ENCODE measurements around the gene GABRD.

Gene GABRD

DNA sequence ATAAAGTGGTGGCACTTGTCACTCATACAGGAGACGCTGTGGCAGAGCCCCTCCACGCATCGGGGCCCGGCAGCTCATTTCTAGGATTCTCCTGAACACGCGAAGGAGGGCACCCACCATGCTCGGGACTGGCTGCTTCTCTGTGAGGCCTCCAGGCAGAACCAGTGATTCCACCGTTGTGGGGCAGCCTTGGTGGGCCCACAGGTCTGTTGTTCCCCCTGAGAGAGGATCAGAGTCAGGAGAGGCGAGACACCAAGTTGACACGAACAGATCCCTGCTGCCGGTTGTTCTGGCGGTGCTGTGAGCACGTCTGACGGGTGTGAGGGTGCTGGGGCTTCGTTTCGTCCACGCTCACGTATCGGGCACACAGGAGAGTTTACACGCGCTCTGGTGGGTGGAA, 57.7 kb downstream of the GABRD start:
- no peak for DNase-seq (ENCODE audit: low read depth)

DNA sequence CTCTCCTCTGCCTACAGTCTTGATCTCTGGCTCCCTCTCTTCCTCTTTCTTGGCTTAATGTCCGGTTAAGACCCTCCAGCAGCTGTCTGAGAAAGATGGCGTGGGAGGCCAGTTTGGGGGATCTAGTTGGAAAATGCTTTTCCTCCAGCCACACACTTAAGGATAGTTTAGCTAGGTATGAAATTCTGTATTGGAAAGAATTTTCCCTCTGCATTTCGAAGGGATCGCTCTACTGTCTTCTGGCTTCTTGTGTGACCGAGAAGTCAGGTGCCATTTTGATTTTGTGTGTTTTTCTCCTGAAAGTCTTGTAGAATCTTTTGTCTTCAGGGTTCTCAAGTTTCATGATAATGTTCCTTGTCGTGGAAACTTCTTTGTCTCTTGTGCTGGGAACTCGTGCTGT, 59.0 kb downstream of the GABRD start:
- no peak for DNase-seq (ENCODE audit: low read depth)

DNA sequence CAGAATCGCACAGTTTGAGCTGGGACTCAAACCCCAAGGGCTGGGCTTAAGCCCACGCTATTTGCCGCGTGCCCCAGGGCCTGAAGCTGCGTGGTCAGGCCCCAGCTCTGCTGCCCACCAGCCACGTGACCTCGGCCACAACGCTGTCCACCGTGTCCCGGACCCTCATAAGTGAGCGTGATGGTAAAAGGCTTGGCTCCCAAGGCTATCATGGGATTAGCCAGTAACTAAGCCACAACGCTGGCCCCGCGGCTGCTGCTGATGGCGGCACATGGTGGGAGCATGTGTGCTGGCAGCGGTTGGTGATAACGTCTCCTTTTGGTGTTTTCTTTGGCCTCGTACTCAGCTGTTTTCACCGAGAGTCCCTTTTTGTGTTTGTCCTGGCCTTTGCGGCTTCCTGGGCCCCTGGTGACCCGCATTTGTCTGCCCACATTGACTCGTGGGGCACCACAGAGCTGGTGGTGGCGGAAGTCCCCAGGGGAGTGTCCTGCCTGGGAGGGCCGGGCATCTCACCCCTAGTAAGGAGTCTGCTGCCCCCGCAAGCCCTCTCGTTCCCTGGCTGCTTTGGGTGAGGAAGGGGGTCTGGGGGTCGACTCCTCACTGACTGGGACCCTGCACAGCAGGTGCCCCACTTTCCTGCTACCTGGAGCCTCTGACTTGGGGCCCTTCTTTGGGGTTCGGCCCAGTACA, 60.4 kb downstream of the GABRD start:
- no peak for DNase-seq (ENCODE audit: low read depth)

DNA sequence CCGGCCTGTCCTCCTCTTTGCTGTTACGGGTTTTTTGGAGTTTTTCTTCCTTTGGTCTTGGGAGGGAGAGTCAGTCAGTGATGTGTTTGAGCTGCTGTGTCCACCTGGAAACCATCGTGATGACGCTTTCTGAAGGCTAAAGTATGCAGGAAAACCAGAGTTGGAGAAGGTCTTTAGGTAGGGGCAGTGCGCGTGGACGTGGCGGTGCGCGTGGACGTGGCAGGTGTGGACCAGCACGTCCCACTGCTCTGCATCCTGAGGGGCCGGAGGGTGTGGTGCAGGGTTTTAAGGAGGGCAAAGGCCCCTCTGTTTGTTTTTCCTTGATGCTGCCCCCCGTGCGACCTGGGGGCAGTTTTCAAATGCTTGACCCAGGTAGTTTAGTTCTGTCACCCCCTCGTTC, 61.0 kb downstream of the GABRD start:
- no peak for DNase-seq (ENCODE audit: low read depth)
